Measurements from ENCODE around the gene HOXD10. TPM values are rescaled to one million over a fixed set of nuclear protein-coding genes. Genes with fewer than 3 reads are reported as not detected.

HOXD10 gene
- total and polyA plus RNA-seq, 9 of the 15 experiments (the other 6 are each of a cell fraction or from before 2014, with no cell fraction given): not detected

GRCh38 chr2:176075481-176075880, 41.1 kb upstream of the HOXD10 start (continued):
- TF ChIP-seq ZNF696 (CRISPR knock-in tag; conservative IDR thresholded peaks at IDR 0.05): no peak
- TF ChIP-seq PBX2 (CRISPR knock-in tag; IDR thresholded peaks at IDR 0.05; ENCODE audit: low read depth): no peak
- 0 out of 2 replicates have a peak, but pooled peaks have one; percentile 20 for TF ChIP-seq PBX2 (tag; conservative IDR thresholded peaks at IDR 0.05; ENCODE audit: low read depth)
- no peak for TF ChIP-seq HCFC1 (IDR thresholded peaks at IDR 0.05; ENCODE audit: low read depth, low read length)
- no peak for TF ChIP-seq CHAMP1 (IDR thresholded peaks at IDR 0.05)
- TF ChIP-seq ATF4 (CRISPR knock-in tag; IDR thresholded peaks at IDR 0.05): no peak
- peak; percentile 51; the same call in 1 of the 2 replicates for TF ChIP-seq BMI1 (IDR thresholded peaks at IDR 0.05; ENCODE audit: low read length)
- no peak for TF ChIP-seq ZBTB12 (CRISPR knock-in tag; IDR thresholded peaks at IDR 0.05)
- TF ChIP-seq RBM22 (IDR thresholded peaks at IDR 0.05; ENCODE audit: low read depth, low read length, poor library complexity, severe bottlenecking): no peak
- peak; percentile 63; the same call in 1 of the 2 replicates for TF ChIP-seq RNF2 (IDR thresholded peaks at IDR 0.05)
- no peak for TF ChIP-seq GTF3C2 (IDR thresholded peaks at IDR 0.05; ENCODE audit: borderline replicate concordance, extremely low read depth, insufficient read length)
- no peak for TF ChIP-seq HOXB6 (CRISPR knock-in tag; IDR thresholded peaks at IDR 0.05; ENCODE audit: borderline replicate concordance)
